Germinal center (tissue), 1 donor: ENCODE measurements around the gene CFAP107.
"Not testable (repeated sequence)": the region's sequence is repeated elsewhere in the genome, so short reads cannot be mapped to it uniquely, and the experiment has no call there.

Experiments
- DNase-seq: peaks from one replicate; pipeline ENCODE4 v3.0.0; 2012; ENCODE audit warnings: mixed read lengths, low spot score

The CFAP107 gene

GRCh38 chr1:12778907-12779306 lies 32.9 kb downstream of the CFAP107 start:
- no peak for DNase-seq

GRCh38 chr1:12781488-12781887 lies 35.5 kb downstream of the CFAP107 start:
- DNase-seq, result not testable (repeated sequence)

- not testable (repeated sequence) for DNase-seq
Observed at GRCh38 chr1:12783783-12784182, 37.8 kb downstream of the CFAP107 start.

GRCh38 chr1:12784729-12785128 lies 38.7 kb downstream of the CFAP107 start:
- DNase-seq, result not testable (repeated sequence)

- DNase-seq, result not testable (repeated sequence)
Observed at GRCh38 chr1:12791097-12791496, 45.1 kb downstream of the CFAP107 start, which contains the start of gene PRAMEF1. Gene PRAMEF1 (plus strand): TSS chr1:12791397. CDS start chr1:12793228, 1,831 bp downstream.

GRCh38 chr1:12798911-12799310 lies 52.9 kb downstream of the CFAP107 start:
- no peak for DNase-seq

- DNase-seq, result no peak
Observed at GRCh38 chr1:12799730-12800129, 53.7 kb downstream of the CFAP107 start.

- no peak for DNase-seq
Observed at GRCh38 chr1:12809933-12810332, 63.9 kb downstream of the CFAP107 start.

- no peak for DNase-seq
Observed at GRCh38 chr1:12810691-12811408, 64.8 kb downstream of the CFAP107 start.

- DNase-seq, result no peak
Observed at GRCh38 chr1:12811409-12811784, 65.4 kb downstream of the CFAP107 start.
